ENCODE results near the gene CAMSAP3. TPM values are rescaled to one million over a fixed set of nuclear protein-coding genes. Genes with fewer than 3 reads are reported as not detected.

CAMSAP3 gene
- total and polyA plus RNA-seq, 10 of the 15 experiments (the other 5 are each of a cell fraction or from before 2014, with no cell fraction given), result 0.03 to 6.3 (median 0.72) TPM

- ChIA-PET CTCF (no interaction called here), RAD21 (ENCODE audit: unreplicated experiment) (no interaction called here), SMC1A (ENCODE audit: uncharacterized antibody, unreplicated experiment) (no interaction called here), POLR2A (no interaction called here)
- no peak overlapping the region for H2AFZ ChIP-seq (ENCODE audit: control insufficient read depth, low read depth, low read length)
- H3K27ac ChIP-seq (ENCODE audit: control insufficient read depth, insufficient read depth), result no peak overlapping the region
- ATAC-seq (no peak), FAIRE-seq (no peak), DNase-seq (ENCODE audit: low read depth, low spot score) (no peak)
- H3K27me3 ChIP-seq (replicated peaks in 1 of 2; ENCODE audit: control insufficient read depth in 2 of 2, insufficient read depth in 2 of 2, low read length in 1 of 2), result no peaks in the 10 kb centered on the region; a peak in 1 of 4 replicates
- in situ Hi-C loops (cut with MboI) (no loop called here), intact Hi-C loops (cut with micrococcal nuclease; ENCODE audit: unreplicated experiment) (no loop called here)
- no peak overlapping the region for H3K4me2 ChIP-seq (ENCODE audit: control insufficient read depth, insufficient read depth)
- BruUV-seq (replicated peaks), result no TSS peak
- TF ChIP-seq SMAD5 (IDR thresholded peaks at IDR 0.05; ENCODE audit: low read depth), result no peak
- TF ChIP-seq SMARCA5 (IDR thresholded peaks at IDR 0.05), result no peak
- no peak for TF ChIP-seq POU2F2 (IDR thresholded peaks at IDR 0.05; ENCODE audit: borderline replicate concordance, low read depth, low read length)
- TF ChIP-seq ZNF207 (IDR thresholded peaks at IDR 0.05; ENCODE audit: borderline replicate concordance), result no peak
- no peak for TF ChIP-seq RFX5 (IDR thresholded peaks at IDR 0.05; ENCODE audit: low read depth, low read length)
- TF ChIP-seq HDAC6 (IDR thresholded peaks at IDR 0.05; ENCODE audit: unreplicated experiment), result no peak
- no peak for TF ChIP-seq MTA2 (IDR thresholded peaks at IDR 0.05; ENCODE audit: low read depth)
- no peak for TF ChIP-seq ZBED1 (IDR thresholded peaks at IDR 0.05; ENCODE audit: borderline replicate concordance)
- TF ChIP-seq SIX5 (IDR thresholded peaks at IDR 0.05; ENCODE audit: low read depth, low read length, severe bottlenecking), result no peak
- no peak for TF ChIP-seq ZNF274 (IDR thresholded peaks at IDR 0.05; ENCODE audit: insufficient read depth, insufficient read length)
- no peak for TF ChIP-seq SUZ12 (IDR thresholded peaks at IDR 0.05; ENCODE audit: unreplicated experiment)
- H3K79me2 ChIP-seq (ENCODE audit: control insufficient read depth, insufficient read depth, low read length), result no peaks in the 10 kb centered on the region
- no peak overlapping the region for H3K4me3 ChIP-seq
- no peaks in the 10 kb centered on the region for H4K20me1 ChIP-seq (ENCODE audit: control insufficient read depth, insufficient read depth)
- WGBS (ENCODE audit: insufficient coverage, insufficient replicate concordance, low lambda C conversion rate, missing lambda C conversion rate), result 92% methylated on average over 23 of the region's 26 CpGs
- peaks cover 3% of the 10 kb centered on the region for H3K4me1 ChIP-seq (ENCODE audit: control insufficient read depth, insufficient read depth, low read length)
- H3K9me3 ChIP-seq (replicated peaks; ENCODE audit: control insufficient read depth, insufficient read depth, low read length), result no peaks in the 10 kb centered on the region; the same call in 2 of the 3 replicates
- no peak overlapping the region for H3K9ac ChIP-seq (ENCODE audit: control insufficient read depth, insufficient read depth, low read length)
- H3K36me3 ChIP-seq (ENCODE audit: control insufficient read depth in 2 of 2, insufficient read depth in 2 of 2, low read length in 1 of 2), result no peaks in the 10 kb centered on the region; a peak in 3 of 4 replicates
These were observed 51.5 kb downstream of the CAMSAP3 start for GRCh38 chr19:7647156-7647555.
